Large intestine (tissue), 3 donors: ENCODE data around the gene RPS6KA1. TPM values are rescaled to one million over a fixed set of nuclear protein-coding genes. Genes with fewer than 3 reads are reported as not detected.

ENCODE experiments used
- DNase-seq, 2 donors: peaks; one replicate each; pipeline versions ENCODE4 v3.0.0 to v3.0.0-alpha.2; 2013
- H3K27ac ChIP-seq: one replicate; pipeline ENCODE4 v1.5.1; 2013; ENCODE audit warnings: low read length
- H3K27me3 ChIP-seq: 2 replicates; pipeline ENCODE4 v1.6.1; 2013; ENCODE audit warnings: low read length; ENCODE audit not compliant: control insufficient read depth, insufficient read depth
- H3K36me3 ChIP-seq: 2 replicates; pipeline ENCODE4 v1.6.1; 2013; ENCODE audit warnings: low read length; ENCODE audit not compliant: control insufficient read depth, insufficient read depth
- H3K4me1 ChIP-seq: one replicate; pipeline ENCODE4 v1.6.1; 2013; ENCODE audit warnings: low read length; ENCODE audit not compliant: control insufficient read depth, insufficient read depth
- H3K4me3 ChIP-seq: one replicate; pipeline ENCODE4 v1.5.1; 2013; ENCODE audit warnings: low read length
- H3K9me3 ChIP-seq: one replicate; pipeline ENCODE4 v1.6.1; 2013; ENCODE audit warnings: mild to moderate bottlenecking, low read depth, low read length, moderate library complexity; ENCODE audit not compliant: control insufficient read depth
- WGBS: methylation state at CpG from one replicate; pipeline ENCODE4 v1.1.5; 2013; ENCODE audit warnings: low lambda C conversion rate; ENCODE audit not compliant: insufficient coverage; 5-methylcytosine and 5-hydroxymethylcytosine counted together
- polyA plus RNA-seq: library from polyadenylated mRNA; unstranded; fragments of 120-200 nt; gene quantifications from one replicate; pipeline ENCODE4 v1.2.1, GENCODE V29; 2013

RPS6KA1 gene
- polyA plus RNA-seq, 1 donor, result 98.2 TPM

DNA sequence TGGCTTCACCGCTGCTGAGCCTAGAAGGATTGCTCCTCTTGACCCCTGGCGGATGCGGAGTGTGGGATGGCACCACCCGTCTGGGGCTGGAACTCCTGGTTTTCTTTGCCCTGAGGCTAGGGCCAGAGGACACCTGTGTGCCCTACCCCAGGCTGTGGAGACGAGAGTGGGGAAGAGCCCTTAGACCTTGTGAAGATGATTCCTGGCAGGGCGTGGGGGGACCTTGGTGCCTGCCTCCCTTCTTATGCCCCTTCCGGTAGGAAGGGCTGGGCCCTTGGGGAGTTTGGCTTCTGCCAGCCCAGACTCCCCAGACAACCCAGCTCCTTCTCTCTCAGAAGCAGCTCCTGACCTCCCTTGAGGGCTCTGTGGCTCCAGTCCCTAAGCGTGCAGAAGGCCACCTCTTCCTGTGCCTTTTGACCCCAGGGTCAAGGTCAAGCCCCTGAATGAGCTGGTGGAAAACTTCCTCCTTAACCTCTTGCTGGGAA, 891 bp downstream of the RPS6KA1 start:
- H3K4me1 ChIP-seq, result peaks cover 39% of the 10 kb centered on the region
- H3K4me3 ChIP-seq, result peak overlapping the region; percentile 84
- peak in 1 of 2 donors; percentile 61 for DNase-seq
- no peaks in the 10 kb centered on the region for H3K27me3 ChIP-seq
- no peaks in the 10 kb centered on the region for H3K9me3 ChIP-seq
- no CpG with 5 or more reads among the region's 8 CpGs for WGBS
- H3K27ac ChIP-seq, result peak overlapping the region; percentile 95
- H3K36me3 ChIP-seq, result no peaks in the 10 kb centered on the region

DNA sequence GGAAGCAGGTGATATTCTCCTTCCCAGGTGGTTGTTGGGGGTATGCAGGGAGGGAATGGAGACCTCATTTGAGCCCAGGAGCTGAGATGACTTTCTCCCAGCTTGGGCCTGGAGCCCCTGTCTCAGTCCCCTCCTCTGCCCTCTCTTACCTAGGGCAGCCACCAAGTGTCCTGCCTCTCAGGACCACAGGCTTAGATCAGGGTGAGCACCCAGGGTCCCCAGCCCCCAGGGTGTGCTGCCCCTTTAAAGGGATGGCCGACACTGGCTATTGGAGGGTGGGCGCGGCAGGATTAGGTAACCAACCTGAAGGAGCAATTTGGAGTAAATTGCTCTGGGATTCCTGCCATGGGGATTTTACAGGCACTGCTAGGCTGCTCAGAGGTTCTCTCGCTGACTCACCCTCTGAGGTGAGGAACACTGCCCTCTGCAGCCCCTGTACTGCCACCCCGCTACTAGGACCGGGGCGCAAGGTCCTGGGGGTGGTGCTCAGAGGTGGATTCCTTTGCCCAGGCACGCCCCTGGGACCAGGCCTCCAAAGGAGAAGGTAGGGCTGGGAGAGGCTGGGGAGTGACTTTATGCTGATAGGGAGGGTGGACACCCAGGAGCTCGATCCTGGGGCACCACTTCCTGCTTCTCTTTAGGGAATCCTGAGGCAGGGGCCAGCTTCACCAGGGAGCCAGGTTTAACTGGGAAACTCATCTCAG, 1.5 kb downstream of the RPS6KA1 start:
- no peaks in the 10 kb centered on the region for H3K9me3 ChIP-seq
- no peaks in the 10 kb centered on the region for H3K36me3 ChIP-seq
- DNase-seq, result peak; percentile 97 to 99
- no peaks in the 10 kb centered on the region for H3K27me3 ChIP-seq
- WGBS, result no CpG with 5 or more reads among the region's 9 CpGs
- H3K4me3 ChIP-seq, result peak overlapping the region; percentile 84
- H3K27ac ChIP-seq, result peak overlapping the region; percentile 95
- peaks cover 41% of the 10 kb centered on the region for H3K4me1 ChIP-seq

DNA sequence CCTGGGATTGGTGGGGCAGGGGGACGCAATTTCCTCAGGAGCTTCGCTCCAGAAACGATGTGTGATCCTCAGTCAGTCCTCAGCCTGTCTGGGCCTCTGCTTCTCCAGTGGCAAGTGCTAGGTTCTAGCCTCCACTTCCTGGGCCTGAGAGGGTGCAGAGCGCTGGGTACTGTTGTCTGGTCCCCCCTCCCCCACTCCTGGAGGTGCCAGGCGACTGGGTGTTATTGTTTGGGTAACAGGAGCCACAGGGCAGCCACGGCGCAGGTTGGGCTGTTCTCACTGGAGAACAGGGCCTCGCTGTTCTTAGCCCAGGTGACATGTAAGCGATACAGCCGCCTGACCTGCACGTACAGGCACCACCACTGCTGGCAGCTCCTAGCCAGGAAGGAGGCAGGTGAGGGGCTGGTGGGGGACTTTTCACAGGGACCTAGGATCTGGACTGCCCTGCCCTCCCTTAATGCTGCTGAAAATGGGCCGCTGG, 2.1 kb downstream of the RPS6KA1 start:
- DNase-seq, result peak; percentile 36 to 63
- Histone ChIP-seq H3K4me1 (peaks cover 44% of the 10 kb centered on the region), H3K4me3 (peak overlapping the region; percentile 49)

DNA sequence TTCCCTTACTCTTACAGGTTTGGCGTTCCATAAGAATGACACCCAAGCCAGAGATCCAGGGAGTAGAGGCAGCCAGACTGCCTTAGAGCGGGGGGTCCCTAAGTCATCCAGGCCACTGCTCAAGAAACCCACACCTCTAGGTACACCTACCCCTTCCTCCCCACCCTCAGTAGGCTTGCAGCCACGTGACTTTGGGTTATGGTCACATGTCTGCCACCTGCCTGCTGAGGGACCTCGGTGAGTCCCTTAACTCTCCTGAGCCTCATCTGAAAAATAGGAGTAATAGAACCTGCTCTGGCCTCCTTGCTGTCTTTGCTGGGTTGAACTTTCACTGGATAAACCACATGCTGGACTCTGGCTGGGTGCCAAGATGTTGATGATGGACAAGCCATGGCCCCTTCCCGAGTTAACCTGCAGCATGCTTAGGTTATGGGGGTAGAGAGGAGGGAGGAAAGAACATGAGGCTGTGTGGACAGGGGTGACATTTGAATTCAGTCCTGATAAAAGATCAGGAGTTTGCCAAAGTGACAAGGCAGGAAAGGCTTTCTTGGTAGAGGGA, 4.5 kb downstream of the RPS6KA1 start:
- Histone ChIP-seq H3K27ac (peak overlapping the region; percentile 95), H3K27me3 (no peaks in the 10 kb centered on the region), H3K36me3 (peaks cover 26% of the 10 kb centered on the region), H3K4me1 (peaks cover 55% of the 10 kb centered on the region), H3K4me3 (no peak overlapping the region), H3K9me3 (no peaks in the 10 kb centered on the region)
- DNase-seq, result peak; percentile 35 to 65
- WGBS, result no CpG with 5 or more reads among the region's 5 CpGs

More for the DNA sequence above, 2.1 kb downstream of the RPS6KA1 start:
- H3K27me3 ChIP-seq, result no peaks in the 10 kb centered on the region
- no CpG with 5 or more reads among the region's 12 CpGs for WGBS
- peaks cover 5% of the 10 kb centered on the region for H3K36me3 ChIP-seq
- peak overlapping the region; percentile 95 for H3K27ac ChIP-seq
- no peaks in the 10 kb centered on the region for H3K9me3 ChIP-seq

GRCh38 chr1:26535201-26535600, 5.6 kb downstream of the RPS6KA1 start:
- peak; percentile 68 to 83 for DNase-seq
- H3K27ac ChIP-seq, result peak overlapping the region; percentile 95
- H3K4me3 ChIP-seq, result no peak overlapping the region
- no CpG with 5 or more reads among the region's 1 CpG for WGBS
- H3K27me3 ChIP-seq, result no peaks in the 10 kb centered on the region
- no peaks in the 10 kb centered on the region for H3K9me3 ChIP-seq
- peaks cover 57% of the 10 kb centered on the region for H3K4me1 ChIP-seq
- H3K36me3 ChIP-seq, result peaks cover 36% of the 10 kb centered on the region

GRCh38 chr1:26536081-26536480, 6.5 kb downstream of the RPS6KA1 start:
- no CpG with 5 or more reads among the region's 5 CpGs for WGBS
- peaks cover 61% of the 10 kb centered on the region for H3K4me1 ChIP-seq
- no peaks in the 10 kb centered on the region for H3K27me3 ChIP-seq
- H3K9me3 ChIP-seq, result no peaks in the 10 kb centered on the region
- no peak overlapping the region for H3K4me3 ChIP-seq
- no peak overlapping the region for H3K27ac ChIP-seq
- no peak for DNase-seq
- peaks cover 36% of the 10 kb centered on the region for H3K36me3 ChIP-seq

DNA sequence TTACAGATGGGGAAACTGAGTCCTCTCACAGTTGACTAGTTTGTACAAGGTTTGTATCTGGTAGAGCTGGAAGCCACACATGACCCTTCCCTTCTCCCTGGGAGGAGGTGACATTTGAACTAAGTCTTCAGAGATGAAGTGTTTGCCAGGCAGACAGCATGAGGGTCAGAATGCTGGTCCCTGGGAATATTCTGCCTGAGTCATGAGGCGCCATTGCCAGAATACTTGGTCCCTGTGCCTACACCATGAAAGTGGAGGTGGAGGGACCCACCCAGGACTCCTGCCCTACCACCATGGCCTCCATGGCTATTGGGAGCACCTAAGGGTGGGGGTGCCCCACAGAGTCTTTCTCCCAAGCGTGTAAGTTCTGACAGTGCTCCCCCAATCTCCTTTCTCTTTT, 7.0 kb downstream of the RPS6KA1 start:
- Histone ChIP-seq H3K27ac (no peak overlapping the region), H3K4me3 (no peak overlapping the region), H3K27me3 (no peaks in the 10 kb centered on the region), H3K36me3 (peaks cover 38% of the 10 kb centered on the region), H3K9me3 (no peaks in the 10 kb centered on the region), H3K4me1 (peaks cover 61% of the 10 kb centered on the region)
- DNase-seq, result no peak
- no CpG with 5 or more reads among the region's 2 CpGs for WGBS

DNA sequence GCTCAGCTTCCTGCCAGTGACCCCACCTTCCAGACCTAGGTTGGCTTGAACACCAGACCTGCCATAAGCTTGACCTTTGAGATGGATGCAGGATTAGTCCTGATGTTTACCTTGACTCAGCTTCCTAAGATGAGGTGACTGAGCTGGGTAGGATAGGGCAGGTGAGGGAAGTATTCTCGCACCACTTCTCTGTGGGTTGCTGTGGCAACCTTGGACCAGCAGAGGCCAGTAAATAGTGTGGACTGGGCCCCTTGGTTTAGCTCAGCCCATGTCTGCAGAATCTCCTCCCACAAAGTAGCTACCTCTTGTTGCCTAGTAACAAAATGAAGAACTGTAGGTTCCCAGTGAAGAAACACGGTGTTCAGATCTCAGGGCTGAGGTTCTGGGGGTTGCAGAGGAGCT, 8.4 kb downstream of the RPS6KA1 start:
- H3K27ac ChIP-seq, result peak overlapping the region; percentile 47
- H3K4me1 ChIP-seq, result peaks cover 48% of the 10 kb centered on the region
- peaks cover 46% of the 10 kb centered on the region for H3K36me3 ChIP-seq
- H3K4me3 ChIP-seq, result no peak overlapping the region
- no peaks in the 10 kb centered on the region for H3K9me3 ChIP-seq
- no peaks in the 10 kb centered on the region for H3K27me3 ChIP-seq
- peak; percentile 26 to 41 for DNase-seq
- no CpG with 5 or more reads among the region's 2 CpGs for WGBS

DNA sequence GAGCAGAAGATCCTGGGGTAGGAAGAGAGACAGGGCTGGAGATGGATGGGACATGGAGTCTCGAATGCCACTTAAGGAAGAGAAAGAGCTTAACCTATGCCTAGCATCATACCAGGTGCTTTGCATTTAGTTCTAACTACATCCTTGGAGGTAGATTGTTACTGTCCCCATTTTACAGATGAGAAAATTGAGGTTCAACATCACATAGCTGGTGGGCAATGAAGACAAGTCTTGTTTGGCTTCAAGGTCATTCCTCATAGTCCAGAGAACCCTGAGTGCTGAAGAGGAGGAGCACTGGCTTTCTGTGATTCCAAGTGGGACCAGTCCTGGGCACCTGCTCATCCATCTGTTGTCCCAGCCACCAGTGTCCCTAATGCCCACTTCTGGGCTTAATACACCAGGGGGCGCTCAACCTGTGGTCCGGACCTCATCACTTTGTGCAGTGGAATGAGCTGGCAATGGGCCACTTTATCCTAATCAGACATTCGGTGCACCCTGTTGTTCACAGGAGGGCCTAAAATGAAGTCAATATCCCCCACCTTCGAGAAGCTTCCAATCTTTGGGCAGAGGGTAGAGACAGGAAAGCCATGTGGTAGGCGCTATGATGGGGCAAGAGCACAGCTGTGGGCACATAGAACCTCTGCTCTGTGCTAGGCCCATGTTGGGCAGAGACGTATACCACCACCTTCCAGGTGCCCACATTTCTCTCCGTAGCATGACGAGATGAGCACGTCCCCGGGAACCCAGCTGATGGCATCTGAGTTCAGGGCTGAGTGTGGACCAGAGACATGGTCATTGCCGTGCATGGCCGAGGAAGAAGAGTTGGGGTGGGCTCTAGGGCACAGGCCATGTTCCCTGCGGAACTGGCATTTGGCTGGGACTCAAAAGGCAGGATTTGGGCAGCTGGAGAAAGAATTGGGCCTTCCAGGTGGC, 9.2 kb downstream of the RPS6KA1 start:
- no peaks in the 10 kb centered on the region for H3K9me3 ChIP-seq
- H3K36me3 ChIP-seq, result peaks cover 48% of the 10 kb centered on the region
- no peak overlapping the region for H3K27ac ChIP-seq
- H3K4me3 ChIP-seq, result no peak overlapping the region
- H3K4me1 ChIP-seq, result peaks cover 41% of the 10 kb centered on the region
- no peaks in the 10 kb centered on the region for H3K27me3 ChIP-seq
- no CpG with 5 or more reads among the region's 14 CpGs for WGBS
- DNase-seq, result no peak

- H3K9me3 ChIP-seq, result no peaks in the 10 kb centered on the region
- no peak for DNase-seq
- H3K36me3 ChIP-seq, result peaks cover 51% of the 10 kb centered on the region
- no peak overlapping the region for H3K27ac ChIP-seq
- no CpG with 5 or more reads among the region's 6 CpGs for WGBS
- H3K27me3 ChIP-seq, result no peaks in the 10 kb centered on the region
- H3K4me1 ChIP-seq, result peaks cover 32% of the 10 kb centered on the region
- no peak overlapping the region for H3K4me3 ChIP-seq
Observed at GRCh38 chr1:26539722-26540121, 10.2 kb downstream of the RPS6KA1 start.
